GM23338 (cell line): Measurements from ENCODE around the gene SPART. TPM values are rescaled to one million over a fixed set of nuclear protein-coding genes. Genes with fewer than 3 reads are reported as not detected.
A peak's percentile ranks its signal among the peaks of the same experiment; 100 is the strongest.

ENCODE experiments used
- ATAC-seq: fragments of 200-7000 bp; cut with Tn5 transposase; 3 replicates; pipeline ENCODE4 v1.9.1; 2020
- DNase-seq: peaks from one replicate; pipeline ENCODE4 v3.0.0-alpha.2; 2015; ENCODE audit warnings: low spot score
- H2AFZ ChIP-seq: fragments of 200-600 bp; sonication (generic); 2 replicates; pipeline ENCODE4 v1.8.0; 2016; ENCODE audit warnings: antibody characterized with exemption, mild to moderate bottlenecking, moderate library complexity
- H3F3A ChIP-seq: fragments of 200-600 bp; sonication (generic); replicated peaks from 2 replicates; pipeline ENCODE4 v1.8.0; 2017; ENCODE audit warnings: antibody characterized with exemption, mixed run types, low read depth
- H3K27ac ChIP-seq: fragments of 200-600 bp; sonication (generic); 2 replicates; pipeline ENCODE4 v1.6.1; 2016; ENCODE audit warnings: low read depth
- H3K27me3 ChIP-seq: fragments of 200-600 bp; sonication (generic); 2 replicates; pipeline ENCODE4 v1.8.0; 2016; ENCODE audit warnings: mild to moderate bottlenecking, mixed run types, moderate library complexity; ENCODE audit not compliant: insufficient read depth
- H3K36me3 ChIP-seq: fragments of 200-600 bp; sonication (generic); 2 replicates; pipeline ENCODE4 v1.8.0; 2016; ENCODE audit warnings: mild to moderate bottlenecking; ENCODE audit not compliant: insufficient read depth
- H3K4me1 ChIP-seq: fragments of 200-600 bp; sonication (generic); 2 replicates; pipeline ENCODE4 v1.8.0; 2016; ENCODE audit warnings: mild to moderate bottlenecking, moderate library complexity; ENCODE audit not compliant: insufficient read depth
- H3K4me2 ChIP-seq: fragments of 200-600 bp; sonication (generic); 2 replicates; pipeline ENCODE4 v1.7.1; 2017; ENCODE audit warnings: mixed run types
- H3K4me3 ChIP-seq: fragments of 200-600 bp; sonication (generic); 2 replicates; pipeline ENCODE4 v1.6.1; 2016; ENCODE audit warnings: mixed run types
- H3K79me2 ChIP-seq: fragments of 200-600 bp; sonication (generic); replicated peaks from 2 replicates; pipeline ENCODE4 v1.8.0; 2017; ENCODE audit warnings: mild to moderate bottlenecking; ENCODE audit not compliant: insufficient read depth
- H3K9me2 ChIP-seq: fragments of 200-600 bp; sonication (generic); 2 replicates; pipeline ENCODE4 v1.8.0; 2017; ENCODE audit not compliant: insufficient read depth
- H4K20me1 ChIP-seq: fragments of 200-600 bp; sonication (generic); replicated peaks from 2 replicates; pipeline ENCODE4 v1.8.0; 2017; ENCODE audit warnings: mild to moderate bottlenecking; ENCODE audit not compliant: insufficient read depth
- H3K27ac Mint-ChIP-seq: 2 replicates; pipeline ENCODE4 v1.8.0; 2020; ENCODE audit warnings: inconsistent platforms, mild to moderate bottlenecking, moderate library complexity, mixed read lengths
- H3K27me3 Mint-ChIP-seq: 3 replicates; pipeline ENCODE4 v1.8.0; 2022; ENCODE audit warnings: low read depth, mild to moderate bottlenecking, moderate library complexity, mixed read lengths, inconsistent platforms; ENCODE audit not compliant: insufficient read depth, poor library complexity
- H3K36me3 Mint-ChIP-seq: 3 replicates; pipeline ENCODE4 v1.8.0; 2021; ENCODE audit warnings: low read depth, mild to moderate bottlenecking, inconsistent platforms, moderate library complexity, mixed read lengths
- H3K4me1 Mint-ChIP-seq: 3 replicates; pipeline ENCODE4 v1.8.0; 2020; ENCODE audit warnings: mild to moderate bottlenecking, inconsistent platforms, mixed read lengths
- H3K4me3 Mint-ChIP-seq: 3 replicates; pipeline ENCODE4 v1.8.0; 2021; ENCODE audit warnings: moderate library complexity, mild to moderate bottlenecking, inconsistent platforms, mixed read lengths
- H3K9me3 Mint-ChIP-seq: 3 replicates; pipeline ENCODE4 v1.8.0; 2020; ENCODE audit warnings: moderate library complexity, mild to moderate bottlenecking, inconsistent platforms, mixed read lengths
- polyA plus RNA-seq: library from polyadenylated mRNA; unstranded; fragments of >200 nt; fragmentation: Nextera tagmentation; extraction: Ambion mirVana; gene quantifications from 2 replicates; pipeline ENCODE4 v1.2.1, GENCODE V29; 2016
- total RNA-seq: library from RNA; depleted of rRNA; stranded (reverse); fragments of >200 nt; shearing (Covaris generic); gene quantifications from 2 replicates; pipeline ENCODE4 v1.2.3, GENCODE V29; 2014
- TF ChIP-seq, protein P1 (sequence below), 2 experiments: fragments of 200-600 bp in 1 of 2; sonication (generic) in 1 of 2; conservative IDR thresholded peaks; 2 replicates each; pipeline versions ENCODE4 v1.5.1 to v1.6.1; 2016 to 2017; ENCODE audit warnings: antibody characterized with exemption in 2 of 2, low read depth in 2 of 2, mild to moderate bottlenecking in 2 of 2, moderate library complexity in 1 of 2
- TF ChIP-seq, protein P2 (sequence below): fragments of 250-450 bp; sonication (Bioruptor Pico); IDR thresholded peaks from 2 replicates; pipeline ENCODE4 v1.5.0; 2020; ENCODE audit warnings: mild to moderate bottlenecking, moderate library complexity

Gene SPART
- total and polyA plus RNA-seq, 2 experiments from 2014 or later: 109 to 116 TPM

DNA sequence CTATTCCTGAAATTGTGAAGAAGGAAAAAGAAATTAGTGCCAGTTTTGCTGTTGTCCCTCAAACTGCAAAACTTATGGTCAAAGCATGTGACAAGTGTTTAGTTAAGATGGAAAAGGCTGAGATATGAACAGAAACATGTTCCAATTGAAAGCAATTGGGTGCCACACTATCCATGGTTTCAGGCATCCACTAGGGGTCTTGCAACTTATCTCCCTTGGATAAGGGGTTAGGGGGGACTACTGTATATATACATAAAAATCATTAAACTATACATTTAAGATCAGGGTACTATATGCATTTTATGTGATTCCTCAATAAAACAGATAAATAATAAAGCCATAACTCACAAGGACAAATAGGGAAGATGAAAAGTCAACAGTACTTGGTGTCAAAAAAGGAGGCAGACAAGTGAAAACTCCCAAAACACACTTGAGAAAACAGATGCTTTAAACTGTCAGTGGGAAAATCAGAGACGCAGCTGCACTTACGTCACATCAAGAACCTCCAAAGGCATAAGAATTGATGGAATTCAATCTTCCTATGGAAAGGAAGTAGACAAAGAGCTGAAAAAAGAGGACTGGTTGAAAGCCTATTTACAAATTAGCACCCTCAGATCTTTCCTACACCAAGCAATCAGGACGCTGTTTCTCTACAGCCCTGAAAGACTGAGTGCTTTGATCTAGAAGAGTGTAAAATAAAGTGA, 8.1 kb downstream of the SPART start:
- Histone ChIP-seq H3K4me3 (no peak overlapping the region), H3K27ac (peak overlapping the region; percentile 64; the same call in 1 of the 2 replicates), H3K27me3 (no peaks in the 10 kb centered on the region), H3K4me2 (peak overlapping the region; percentile 48), H3F3A (no peaks in the 10 kb centered on the region), H3K9me2 (no peaks in the 10 kb centered on the region), H3K36me3 (peaks cover 3% of the 10 kb centered on the region; the same call in 1 of the 2 replicates), H3K4me1 (peaks cover 64% of the 10 kb centered on the region), H3K79me2 (peaks cover 100% of the 10 kb centered on the region), H4K20me1 (no peaks in the 10 kb centered on the region), H2AFZ (no peak overlapping the region)
- no peak overlapping the region for H3K4me3 Mint-ChIP-seq
- peak; percentile 40; the same call in 2 of the 3 replicates for ATAC-seq
- H3K27me3 Mint-ChIP-seq: no peaks in the 10 kb centered on the region
- no peak for DNase-seq
- TF ChIP-seq, protein P1, sequence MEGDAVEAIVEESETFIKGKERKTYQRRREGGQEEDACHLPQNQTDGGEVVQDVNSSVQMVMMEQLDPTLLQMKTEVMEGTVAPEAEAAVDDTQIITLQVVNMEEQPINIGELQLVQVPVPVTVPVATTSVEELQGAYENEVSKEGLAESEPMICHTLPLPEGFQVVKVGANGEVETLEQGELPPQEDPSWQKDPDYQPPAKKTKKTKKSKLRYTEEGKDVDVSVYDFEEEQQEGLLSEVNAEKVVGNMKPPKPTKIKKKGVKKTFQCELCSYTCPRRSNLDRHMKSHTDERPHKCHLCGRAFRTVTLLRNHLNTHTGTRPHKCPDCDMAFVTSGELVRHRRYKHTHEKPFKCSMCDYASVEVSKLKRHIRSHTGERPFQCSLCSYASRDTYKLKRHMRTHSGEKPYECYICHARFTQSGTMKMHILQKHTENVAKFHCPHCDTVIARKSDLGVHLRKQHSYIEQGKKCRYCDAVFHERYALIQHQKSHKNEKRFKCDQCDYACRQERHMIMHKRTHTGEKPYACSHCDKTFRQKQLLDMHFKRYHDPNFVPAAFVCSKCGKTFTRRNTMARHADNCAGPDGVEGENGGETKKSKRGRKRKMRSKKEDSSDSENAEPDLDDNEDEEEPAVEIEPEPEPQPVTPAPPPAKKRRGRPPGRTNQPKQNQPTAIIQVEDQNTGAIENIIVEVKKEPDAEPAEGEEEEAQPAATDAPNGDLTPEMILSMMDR (conservative IDR thresholded peaks at IDR 0.05; ENCODE audit: low read depth in 2 of 2): peak; percentile 18 to 51; a peak in 3 of 4 replicates
- TF ChIP-seq, protein P2, sequence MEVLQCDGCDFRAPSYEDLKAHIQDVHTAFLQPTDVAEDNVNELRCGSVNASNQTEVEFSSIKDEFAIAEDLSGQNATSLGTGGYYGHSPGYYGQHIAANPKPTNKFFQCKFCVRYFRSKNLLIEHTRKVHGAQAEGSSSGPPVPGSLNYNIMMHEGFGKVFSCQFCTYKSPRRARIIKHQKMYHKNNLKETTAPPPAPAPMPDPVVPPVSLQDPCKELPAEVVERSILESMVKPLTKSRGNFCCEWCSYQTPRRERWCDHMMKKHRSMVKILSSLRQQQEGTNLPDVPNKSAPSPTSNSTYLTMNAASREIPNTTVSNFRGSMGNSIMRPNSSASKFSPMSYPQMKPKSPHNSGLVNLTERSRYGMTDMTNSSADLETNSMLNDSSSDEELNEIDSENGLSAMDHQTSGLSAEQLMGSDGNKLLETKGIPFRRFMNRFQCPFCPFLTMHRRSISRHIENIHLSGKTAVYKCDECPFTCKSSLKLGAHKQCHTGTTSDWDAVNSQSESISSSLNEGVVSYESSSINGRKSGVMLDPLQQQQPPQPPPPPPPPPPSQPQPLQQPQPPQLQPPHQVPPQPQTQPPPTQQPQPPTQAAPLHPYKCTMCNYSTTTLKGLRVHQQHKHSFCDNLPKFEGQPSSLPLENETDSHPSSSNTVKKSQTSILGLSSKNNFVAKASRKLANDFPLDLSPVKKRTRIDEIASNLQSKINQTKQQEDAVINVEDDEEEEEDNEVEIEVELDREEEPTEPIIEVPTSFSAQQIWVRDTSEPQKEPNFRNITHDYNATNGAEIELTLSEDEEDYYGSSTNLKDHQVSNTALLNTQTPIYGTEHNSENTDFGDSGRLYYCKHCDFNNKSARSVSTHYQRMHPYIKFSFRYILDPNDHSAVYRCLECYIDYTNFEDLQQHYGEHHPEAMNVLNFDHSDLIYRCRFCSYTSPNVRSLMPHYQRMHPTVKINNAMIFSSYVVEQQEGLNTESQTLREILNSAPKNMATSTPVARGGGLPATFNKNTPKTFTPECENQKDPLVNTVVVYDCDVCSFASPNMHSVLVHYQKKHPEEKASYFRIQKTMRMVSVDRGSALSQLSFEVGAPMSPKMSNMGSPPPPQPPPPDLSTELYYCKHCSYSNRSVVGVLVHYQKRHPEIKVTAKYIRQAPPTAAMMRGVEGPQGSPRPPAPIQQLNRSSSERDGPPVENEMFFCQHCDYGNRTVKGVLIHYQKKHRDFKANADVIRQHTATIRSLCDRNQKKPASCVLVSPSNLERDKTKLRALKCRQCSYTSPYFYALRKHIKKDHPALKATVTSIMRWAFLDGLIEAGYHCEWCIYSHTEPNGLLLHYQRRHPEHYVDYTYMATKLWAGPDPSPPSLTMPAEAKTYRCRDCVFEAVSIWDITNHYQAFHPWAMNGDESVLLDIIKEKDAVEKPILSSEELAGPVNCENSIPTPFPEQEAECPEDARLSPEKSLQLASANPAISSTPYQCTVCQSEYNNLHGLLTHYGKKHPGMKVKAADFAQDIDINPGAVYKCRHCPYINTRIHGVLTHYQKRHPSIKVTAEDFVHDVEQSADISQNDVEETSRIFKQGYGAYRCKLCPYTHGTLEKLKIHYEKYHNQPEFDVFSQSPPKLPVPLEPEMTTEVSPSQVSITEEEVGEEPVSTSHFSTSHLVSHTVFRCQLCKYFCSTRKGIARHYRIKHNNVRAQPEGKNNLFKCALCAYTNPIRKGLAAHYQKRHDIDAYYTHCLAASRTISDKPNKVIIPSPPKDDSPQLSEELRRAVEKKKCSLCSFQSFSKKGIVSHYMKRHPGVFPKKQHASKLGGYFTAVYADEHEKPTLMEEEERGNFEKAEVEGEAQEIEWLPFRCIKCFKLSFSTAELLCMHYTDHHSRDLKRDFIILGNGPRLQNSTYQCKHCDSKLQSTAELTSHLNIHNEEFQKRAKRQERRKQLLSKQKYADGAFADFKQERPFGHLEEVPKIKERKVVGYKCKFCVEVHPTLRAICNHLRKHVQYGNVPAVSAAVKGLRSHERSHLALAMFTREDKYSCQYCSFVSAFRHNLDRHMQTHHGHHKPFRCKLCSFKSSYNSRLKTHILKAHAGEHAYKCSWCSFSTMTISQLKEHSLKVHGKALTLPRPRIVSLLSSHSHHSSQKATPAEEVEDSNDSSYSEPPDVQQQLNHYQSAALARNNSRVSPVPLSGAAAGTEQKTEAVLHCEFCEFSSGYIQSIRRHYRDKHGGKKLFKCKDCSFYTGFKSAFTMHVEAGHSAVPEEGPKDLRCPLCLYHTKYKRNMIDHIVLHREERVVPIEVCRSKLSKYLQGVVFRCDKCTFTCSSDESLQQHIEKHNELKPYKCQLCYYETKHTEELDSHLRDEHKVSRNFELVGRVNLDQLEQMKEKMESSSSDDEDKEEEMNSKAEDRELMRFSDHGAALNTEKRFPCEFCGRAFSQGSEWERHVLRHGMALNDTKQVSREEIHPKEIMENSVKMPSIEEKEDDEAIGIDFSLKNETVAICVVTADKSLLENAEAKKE (CRISPR knock-in tag): no peak
- no peak overlapping the region; the same call in 1 of the 2 replicates for H3K27ac Mint-ChIP-seq
- no peaks in the 10 kb centered on the region for H3K9me3 Mint-ChIP-seq
- H3K4me1 Mint-ChIP-seq: peaks cover 16% of the 10 kb centered on the region
- no peaks in the 10 kb centered on the region for H3K36me3 Mint-ChIP-seq
